Panc1 (cell line): ENCODE results near the gene FYCO1. TPM values are rescaled to one million over a fixed set of nuclear protein-coding genes. Genes with fewer than 3 reads are reported as not detected.

Experiments
- ATAC-seq: fragments of 200-7000 bp; cut with Tn5 transposase; 2 replicates; pipeline ENCODE4 v1.9.1; 2020; ENCODE audit warnings: mild to moderate bottlenecking, moderate library complexity
- BruUV-seq: library from RNA; stranded (reverse); fragments of 400-500 nt; replicated peaks from 2 replicates; lab custom pipeline; 2021; lab: Mats Ljungman, UMichigan
- CTCF ChIA-PET: fragments of 300-600 bp; sonication (Branson Sonifier 250); formaldehyde crosslinking; loops from one replicate; lab custom pipeline; 2022; ENCODE audit warnings: antibody characterized with exemption; lab: Charles Lee
- POLR2A ChIA-PET: fragments of 300-600 bp; sonication (Branson Sonifier 250); formaldehyde crosslinking; loops from one replicate; lab custom pipeline; 2022; ENCODE audit warnings: antibody characterized with exemption; lab: Charles Lee
- DNase-seq: peaks from one replicate; pipeline ENCODE4 v3.0.0-alpha.2; 2010; ENCODE audit warnings: low read depth, low spot score
- H3K27ac ChIP-seq: 2 replicates; pipeline ENCODE4 v1.5.1; 2011; ENCODE audit warnings: mild to moderate bottlenecking, low read length, inconsistent platforms
- H3K27me3 ChIP-seq: fragments of 200-500 bp; sonication (Bioruptor generic); 2 replicates; pipeline ENCODE4 v1.6.0; 2014; ENCODE audit warnings: low read length, inconsistent platforms; ENCODE audit not compliant: control insufficient read depth, insufficient read depth
- H3K36me3 ChIP-seq: fragments of 200-500 bp; sonication (Bioruptor generic); 2 replicates; pipeline ENCODE4 v1.5.1; 2014; ENCODE audit warnings: inconsistent platforms, mild to moderate bottlenecking, low read length, moderate library complexity; ENCODE audit not compliant: control insufficient read depth, insufficient read depth
- H3K4me1 ChIP-seq: 2 replicates; pipeline ENCODE4 v1.5.1; 2011; ENCODE audit warnings: inconsistent platforms, mild to moderate bottlenecking, low read length, moderate library complexity; ENCODE audit not compliant: control insufficient read depth, insufficient read depth
- H3K4me3 ChIP-seq, 2 experiments: 2 replicates each; pipeline ENCODE4 v1.5.1; 2011 to 2012; ENCODE audit warnings: low read depth in 2 of 2, low read length in 2 of 2, mild to moderate bottlenecking in 2 of 2, inconsistent platforms in 1 of 2, moderate library complexity in 1 of 2
- H3K9me3 ChIP-seq: fragments of 200-500 bp; sonication (Bioruptor generic); 2 replicates; pipeline ENCODE4 v1.5.1; 2014; ENCODE audit warnings: low read depth, mild to moderate bottlenecking, inconsistent platforms, low read length, moderate library complexity; ENCODE audit not compliant: control insufficient read depth, insufficient read depth
- POLR2AphosphoS5 ChIP-seq: IDR thresholded peaks from 2 replicates; pipeline ENCODE4 v1.6.1; 2012; ENCODE audit warnings: mild to moderate bottlenecking, low read depth, low read length, moderate library complexity
- SIN3A ChIP-seq: IDR thresholded peaks from 2 replicates; pipeline ENCODE4 v1.6.1; 2012; ENCODE audit warnings: low read depth, mild to moderate bottlenecking, low read length, moderate library complexity, borderline replicate concordance; ENCODE audit not compliant: insufficient read depth
- TCF7L2 ChIP-seq: IDR thresholded peaks from 2 replicates; pipeline ENCODE4 v1.6.1; 2011; ENCODE audit warnings: mild to moderate bottlenecking, low read depth, low read length, inconsistent platforms
- in situ Hi-C: cut with HindIII; loops from 2 replicates; pipeline ENCODE4 v1.10.0; 2016; ENCODE audit warnings: low sequenced_read_pairs, low pct_unique_long_range_greater_than_20kb
- intact Hi-C: fragments of 100-400 bp; cut with micrococcal nuclease; formaldehyde crosslinking; loops from one replicate; pipeline ENCODE4 v1.10.0; 2022; ENCODE audit not compliant: unreplicated experiment
- total RNA-seq: library from RNA; stranded (reverse); gene quantifications from one replicate; pipeline ENCODE4 v1.2.1, GENCODE V29; 2021; ENCODE audit not compliant: unreplicated experiment
- TF ChIP-seq, protein P1 (sequence below): fragments of 450-650 bp; IDR thresholded peaks from 2 replicates; pipeline ENCODE4 v1.5.1; 2017; ENCODE audit warnings: mild to moderate bottlenecking
- TF ChIP-seq, protein P2 (sequence below), 2 experiments: IDR thresholded peaks; 2 replicates each; pipeline ENCODE4 v1.6.1; 2011 to 2012; ENCODE audit warnings: low read depth in 2 of 2, control low read depth in 1 of 2, low read length in 1 of 2, mild to moderate bottlenecking in 1 of 2, moderate library complexity in 1 of 2; ENCODE audit not compliant: insufficient read depth in 1 of 2

FYCO1 gene
- total RNA-seq, 1 experiment from 2014 or later = 8.7 TPM

DNA sequence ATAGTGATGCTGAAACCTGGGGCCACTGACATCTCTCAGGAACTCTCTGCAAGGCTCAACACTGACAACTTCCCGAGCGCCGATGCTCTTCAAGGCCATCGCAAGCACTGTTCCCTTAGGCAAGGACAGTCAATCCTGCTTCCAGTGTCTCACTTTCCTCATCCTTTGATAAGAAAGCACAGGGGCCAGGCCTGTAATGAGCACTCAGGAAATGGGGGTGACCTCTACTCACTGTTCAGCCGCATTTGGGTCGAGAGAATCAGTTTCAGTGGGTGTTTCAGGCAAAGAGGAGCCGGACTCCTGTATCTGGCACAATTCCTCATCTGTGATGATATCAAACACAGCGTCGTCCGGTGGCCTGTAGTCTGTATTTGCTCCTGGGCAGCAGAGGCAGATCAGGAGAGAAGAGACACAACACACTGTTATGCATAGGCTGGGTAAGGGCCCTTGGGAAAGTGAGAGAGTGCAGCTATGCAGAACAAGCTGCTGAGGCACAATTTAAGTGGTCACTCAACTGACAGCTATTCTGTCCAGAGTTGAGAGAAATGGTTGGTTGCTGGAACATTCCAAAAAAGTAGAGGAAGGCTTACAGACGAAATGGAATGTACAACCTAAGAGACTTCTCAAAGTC lies 40.5 kb downstream of the FYCO1 start:
- no TSS peak for BruUV-seq
- POLR2A ChIA-PET = no interaction called here
- no peak for DNase-seq
- H3K27ac ChIP-seq = no peak overlapping the region
- no peak overlapping the region for H3K4me3 ChIP-seq
- H3K36me3 ChIP-seq = no peaks in the 10 kb centered on the region; the same call in 1 of the 2 replicates
- no peaks in the 10 kb centered on the region for H3K4me1 ChIP-seq
- no peaks in the 10 kb centered on the region for H3K9me3 ChIP-seq
- TF ChIP-seq TCF7L2 = no peak
- TF ChIP-seq, protein P1, sequence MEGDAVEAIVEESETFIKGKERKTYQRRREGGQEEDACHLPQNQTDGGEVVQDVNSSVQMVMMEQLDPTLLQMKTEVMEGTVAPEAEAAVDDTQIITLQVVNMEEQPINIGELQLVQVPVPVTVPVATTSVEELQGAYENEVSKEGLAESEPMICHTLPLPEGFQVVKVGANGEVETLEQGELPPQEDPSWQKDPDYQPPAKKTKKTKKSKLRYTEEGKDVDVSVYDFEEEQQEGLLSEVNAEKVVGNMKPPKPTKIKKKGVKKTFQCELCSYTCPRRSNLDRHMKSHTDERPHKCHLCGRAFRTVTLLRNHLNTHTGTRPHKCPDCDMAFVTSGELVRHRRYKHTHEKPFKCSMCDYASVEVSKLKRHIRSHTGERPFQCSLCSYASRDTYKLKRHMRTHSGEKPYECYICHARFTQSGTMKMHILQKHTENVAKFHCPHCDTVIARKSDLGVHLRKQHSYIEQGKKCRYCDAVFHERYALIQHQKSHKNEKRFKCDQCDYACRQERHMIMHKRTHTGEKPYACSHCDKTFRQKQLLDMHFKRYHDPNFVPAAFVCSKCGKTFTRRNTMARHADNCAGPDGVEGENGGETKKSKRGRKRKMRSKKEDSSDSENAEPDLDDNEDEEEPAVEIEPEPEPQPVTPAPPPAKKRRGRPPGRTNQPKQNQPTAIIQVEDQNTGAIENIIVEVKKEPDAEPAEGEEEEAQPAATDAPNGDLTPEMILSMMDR = no peak
- TF ChIP-seq POLR2AphosphoS5 = no peak
- no peak for TF ChIP-seq SIN3A
- TF ChIP-seq, protein P2, sequence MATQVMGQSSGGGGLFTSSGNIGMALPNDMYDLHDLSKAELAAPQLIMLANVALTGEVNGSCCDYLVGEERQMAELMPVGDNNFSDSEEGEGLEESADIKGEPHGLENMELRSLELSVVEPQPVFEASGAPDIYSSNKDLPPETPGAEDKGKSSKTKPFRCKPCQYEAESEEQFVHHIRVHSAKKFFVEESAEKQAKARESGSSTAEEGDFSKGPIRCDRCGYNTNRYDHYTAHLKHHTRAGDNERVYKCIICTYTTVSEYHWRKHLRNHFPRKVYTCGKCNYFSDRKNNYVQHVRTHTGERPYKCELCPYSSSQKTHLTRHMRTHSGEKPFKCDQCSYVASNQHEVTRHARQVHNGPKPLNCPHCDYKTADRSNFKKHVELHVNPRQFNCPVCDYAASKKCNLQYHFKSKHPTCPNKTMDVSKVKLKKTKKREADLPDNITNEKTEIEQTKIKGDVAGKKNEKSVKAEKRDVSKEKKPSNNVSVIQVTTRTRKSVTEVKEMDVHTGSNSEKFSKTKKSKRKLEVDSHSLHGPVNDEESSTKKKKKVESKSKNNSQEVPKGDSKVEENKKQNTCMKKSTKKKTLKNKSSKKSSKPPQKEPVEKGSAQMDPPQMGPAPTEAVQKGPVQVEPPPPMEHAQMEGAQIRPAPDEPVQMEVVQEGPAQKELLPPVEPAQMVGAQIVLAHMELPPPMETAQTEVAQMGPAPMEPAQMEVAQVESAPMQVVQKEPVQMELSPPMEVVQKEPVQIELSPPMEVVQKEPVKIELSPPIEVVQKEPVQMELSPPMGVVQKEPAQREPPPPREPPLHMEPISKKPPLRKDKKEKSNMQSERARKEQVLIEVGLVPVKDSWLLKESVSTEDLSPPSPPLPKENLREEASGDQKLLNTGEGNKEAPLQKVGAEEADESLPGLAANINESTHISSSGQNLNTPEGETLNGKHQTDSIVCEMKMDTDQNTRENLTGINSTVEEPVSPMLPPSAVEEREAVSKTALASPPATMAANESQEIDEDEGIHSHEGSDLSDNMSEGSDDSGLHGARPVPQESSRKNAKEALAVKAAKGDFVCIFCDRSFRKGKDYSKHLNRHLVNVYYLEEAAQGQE (IDR thresholded peaks at IDR 0.05; ENCODE audit: insufficient read depth in 1 of 2, low read depth in 2 of 2, low read length in 1 of 2) = no peak
- in situ Hi-C loops (no loop called here), intact Hi-C loops (no loop called here)
- no peaks in the 10 kb centered on the region for H3K27me3 ChIP-seq
- CTCF ChIA-PET = no interaction called here
- no peak for ATAC-seq

DNA sequence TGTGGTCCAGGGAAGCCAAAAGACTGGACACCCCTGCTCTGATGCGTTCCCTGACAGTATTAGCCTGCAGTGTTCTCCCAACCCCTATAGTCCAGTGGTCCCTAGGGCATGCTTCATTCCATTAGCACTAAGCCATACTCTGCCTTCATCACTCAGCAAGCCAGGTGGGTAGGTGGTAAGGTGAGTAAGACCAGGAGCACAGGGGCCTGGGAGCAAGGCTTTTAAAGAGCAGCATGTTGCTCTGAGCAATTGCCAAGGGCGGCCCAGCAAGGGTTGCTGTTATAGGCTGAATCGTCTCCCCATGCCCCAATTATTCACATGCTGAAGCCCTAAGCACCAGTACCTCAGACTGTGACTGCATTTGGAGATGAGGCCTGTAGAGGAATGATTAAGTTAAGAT lies 41.3 kb downstream of the FYCO1 start:
- no TSS peak for BruUV-seq
- no peaks in the 10 kb centered on the region; the same call in 1 of the 2 replicates for H3K36me3 ChIP-seq
- CTCF ChIA-PET = no interaction called here

More for the DNA sequence above, 41.3 kb downstream of the FYCO1 start:
- intact Hi-C loops (no loop called here), in situ Hi-C loops (no loop called here)
- TF ChIP-seq, protein P2 (IDR thresholded peaks at IDR 0.05; ENCODE audit: insufficient read depth in 1 of 2, low read depth in 2 of 2, low read length in 1 of 2) = no peak
- TF ChIP-seq TCF7L2 = no peak
- TF ChIP-seq POLR2AphosphoS5 = no peak
- no peak for TF ChIP-seq SIN3A
- TF ChIP-seq, protein P1 = no peak
- no peak for ATAC-seq
- Histone ChIP-seq H3K4me3 (no peak overlapping the region), H3K27ac (no peak overlapping the region), H3K9me3 (no peaks in the 10 kb centered on the region), H3K27me3 (no peaks in the 10 kb centered on the region), H3K4me1 (no peaks in the 10 kb centered on the region)
- POLR2A ChIA-PET = no interaction called here
- DNase-seq = no peak
